ENCODE data around the gene ABCB9.

Gene ABCB9

DNA sequence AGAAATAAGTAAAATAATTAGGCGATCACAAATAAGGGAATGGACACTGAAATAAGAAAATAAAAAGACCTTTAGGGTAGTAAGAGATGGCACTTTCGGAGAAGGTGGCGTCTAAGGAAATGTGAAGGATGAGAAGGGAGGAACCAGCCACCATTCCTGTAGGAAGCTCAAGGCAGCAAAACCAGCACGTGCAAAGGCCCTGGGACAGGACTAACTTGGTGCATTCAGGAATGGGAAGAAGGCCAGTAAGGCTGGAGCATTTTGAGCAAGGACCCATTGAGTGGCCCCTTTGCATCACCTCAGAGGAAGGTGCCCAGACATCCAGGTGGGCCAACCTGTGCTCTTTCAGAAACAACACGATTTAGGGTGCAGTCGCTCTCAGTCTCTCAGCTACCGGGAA, 69.6 kb downstream of the ABCB9 start:
- TF ChIP-seq GATA3 (IDR thresholded peaks at IDR 0.05; ENCODE audit: low read depth, low read length) (no peak), GATA2 (IDR thresholded peaks at IDR 0.05; ENCODE audit: low read depth, low read length) (no peak)

DNA sequence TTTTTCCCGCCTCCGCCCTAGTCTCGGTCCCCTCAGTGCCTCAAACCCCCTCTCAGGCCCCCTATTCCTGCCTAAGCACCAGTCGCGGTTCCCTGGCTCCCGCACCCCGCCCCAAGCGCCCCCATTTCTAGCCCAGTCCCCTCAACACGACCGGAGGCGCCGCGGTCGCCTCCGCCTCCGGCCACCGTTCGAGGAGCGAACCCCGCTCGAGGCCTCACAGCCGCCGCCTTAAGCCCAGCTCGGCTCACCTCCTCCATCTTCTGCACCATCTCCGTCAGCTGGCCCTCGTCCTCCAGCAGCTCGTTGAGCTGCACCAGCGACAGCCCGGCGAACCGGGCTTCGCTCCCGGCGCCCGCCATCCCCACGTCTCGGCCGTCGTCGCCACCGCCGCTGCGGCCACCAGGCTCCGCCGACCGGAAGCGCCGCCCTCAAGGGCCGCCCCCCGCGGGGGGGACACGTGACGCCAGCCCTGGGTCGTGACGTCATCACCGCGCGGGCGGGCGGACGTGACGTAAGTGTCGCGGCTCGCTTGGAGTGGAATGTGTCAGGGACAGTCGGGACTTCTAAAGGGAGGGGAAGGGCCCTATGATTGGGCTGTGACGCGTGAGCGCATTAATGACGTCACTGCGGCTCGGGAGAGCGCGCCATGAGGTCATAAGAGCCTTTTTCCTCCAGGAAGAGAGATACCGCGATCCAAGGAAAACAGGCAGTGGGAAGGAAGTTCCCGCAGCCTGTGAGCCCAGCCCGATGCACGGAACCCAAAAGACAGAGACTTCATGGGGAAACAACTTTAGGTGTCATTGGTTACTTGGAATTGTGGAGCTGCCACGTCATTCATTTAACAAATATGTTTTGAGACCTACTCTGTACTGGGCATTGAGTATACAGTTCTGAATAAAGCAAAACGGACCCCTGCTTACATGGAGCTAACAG, 70.3 kb downstream of the ABCB9 start, which contains the start of gene VPS37B:
Gene VPS37B, minus strand, starts transcription at position 421 of the 933 bp plus-strand sequence. Its CDS starts 62 bp downstream, at position 359.
- no peak for TF ChIP-seq GATA2 (IDR thresholded peaks at IDR 0.05; ENCODE audit: low read depth, low read length)
- TF ChIP-seq GATA3 (IDR thresholded peaks at IDR 0.05; ENCODE audit: low read depth, low read length): no peak

DNA sequence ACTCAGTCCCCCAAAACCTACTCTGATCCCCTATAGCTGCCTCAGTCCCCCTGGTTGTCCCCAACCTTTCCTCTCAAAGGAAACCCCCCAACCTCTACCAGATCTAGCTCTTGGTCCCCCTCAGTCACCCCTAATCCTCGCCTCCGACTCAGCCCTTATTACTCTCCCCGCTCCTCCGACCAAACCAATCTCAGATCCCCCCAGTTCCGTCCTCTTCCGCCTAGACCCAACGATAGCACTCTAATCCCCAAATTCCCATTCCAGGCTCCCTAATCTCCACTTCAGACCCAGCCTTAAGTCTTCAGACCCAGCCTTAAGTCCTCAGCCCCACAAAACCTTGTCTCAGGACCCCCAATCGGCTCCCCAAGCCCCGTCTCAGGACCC, 71.0 kb downstream of the ABCB9 start:
- TF ChIP-seq GATA3 (IDR thresholded peaks at IDR 0.05; ENCODE audit: low read depth, low read length): no peak
- no peak for TF ChIP-seq GATA2 (IDR thresholded peaks at IDR 0.05; ENCODE audit: low read depth, low read length)

DNA sequence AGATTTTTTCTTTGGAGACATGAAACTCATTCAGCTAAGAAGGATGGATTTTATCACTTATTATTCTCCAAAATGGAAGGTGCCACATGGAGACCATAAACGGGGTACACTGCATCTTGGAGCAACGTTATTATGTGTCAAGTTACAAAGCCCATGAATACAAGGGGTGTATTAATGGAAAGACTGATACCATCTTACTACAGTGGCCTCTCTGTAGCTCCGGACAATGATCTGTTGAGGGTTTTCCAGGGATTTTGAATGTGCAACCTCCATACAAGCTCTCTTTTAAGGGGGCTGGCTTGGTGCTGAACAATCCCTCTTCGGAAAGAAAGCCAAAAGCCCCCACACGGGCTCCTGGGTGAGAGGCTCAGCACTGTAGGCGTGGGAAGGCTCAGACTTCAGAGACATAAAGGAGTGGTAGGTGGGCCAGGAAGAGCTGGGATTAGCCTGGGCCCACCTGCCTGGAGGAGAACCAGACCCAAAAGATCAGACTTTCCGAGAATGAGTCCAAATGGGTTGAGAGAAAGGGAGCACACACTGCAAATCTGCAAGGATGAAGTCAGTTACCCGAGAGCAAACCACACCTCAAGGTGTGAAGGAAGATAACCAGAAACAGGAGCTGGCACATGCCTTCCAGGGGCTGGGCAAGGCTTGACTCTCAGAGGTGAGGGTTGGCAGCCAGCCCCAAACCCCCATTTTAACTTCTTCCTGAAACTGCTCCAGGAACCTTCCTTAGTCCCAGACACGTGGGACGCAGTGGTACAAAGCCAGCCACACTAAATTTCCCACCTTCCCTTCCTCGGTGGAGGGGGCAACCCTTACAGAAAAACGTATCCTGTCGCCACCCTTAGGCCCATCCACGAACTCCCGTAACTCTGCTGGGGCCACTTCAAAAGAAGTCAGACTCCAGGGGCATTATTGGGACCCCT, 71.8 kb downstream of the ABCB9 start:
- TF ChIP-seq GATA3 (IDR thresholded peaks at IDR 0.05; ENCODE audit: low read depth, low read length) (no peak), GATA2 (IDR thresholded peaks at IDR 0.05; ENCODE audit: low read depth, low read length) (no peak)

DNA sequence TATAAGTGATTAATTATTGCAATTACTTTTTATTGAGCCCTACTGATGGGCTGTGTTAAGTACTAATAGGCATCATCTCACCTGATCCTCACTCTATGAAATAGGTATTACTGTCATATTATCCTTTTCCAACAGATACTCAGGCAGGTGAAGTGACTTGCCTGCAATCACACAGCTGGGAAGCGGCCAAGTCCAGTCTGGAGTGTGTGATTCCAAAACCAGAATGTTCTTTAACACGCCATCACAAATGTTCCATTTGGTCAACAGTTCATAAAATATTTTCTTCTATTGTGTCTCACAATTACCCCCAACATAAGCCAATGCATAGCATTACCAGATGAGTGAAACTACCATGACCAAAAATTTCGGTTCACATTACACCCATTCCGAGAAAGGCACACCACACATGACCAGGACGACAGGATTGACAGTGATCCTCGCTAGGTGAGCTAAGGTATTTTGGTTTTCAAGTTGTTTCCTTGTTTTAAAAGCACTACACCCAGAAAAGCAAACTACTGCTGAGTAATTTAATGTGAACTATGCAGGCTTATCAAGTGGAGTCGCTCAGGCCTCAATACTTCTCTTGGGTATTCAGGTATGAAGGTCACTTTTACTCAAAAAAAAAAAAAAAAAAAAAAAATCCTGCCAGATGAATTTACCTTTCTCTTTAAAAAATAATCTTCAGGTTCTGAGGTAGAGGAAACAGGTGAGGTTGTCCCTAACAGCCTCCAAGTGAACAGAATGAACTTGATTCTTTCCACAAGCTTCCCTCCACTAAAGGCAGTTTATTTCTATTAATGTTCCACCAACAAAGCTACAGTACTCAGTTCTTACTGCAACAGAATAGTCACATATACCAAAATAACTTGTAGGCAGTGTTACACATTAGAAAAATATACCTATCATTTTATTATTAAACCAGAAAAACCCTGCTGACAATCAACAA, 72.8 kb downstream of the ABCB9 start:
- no peak for TF ChIP-seq GATA2 (IDR thresholded peaks at IDR 0.05; ENCODE audit: low read depth, low read length)

DNA sequence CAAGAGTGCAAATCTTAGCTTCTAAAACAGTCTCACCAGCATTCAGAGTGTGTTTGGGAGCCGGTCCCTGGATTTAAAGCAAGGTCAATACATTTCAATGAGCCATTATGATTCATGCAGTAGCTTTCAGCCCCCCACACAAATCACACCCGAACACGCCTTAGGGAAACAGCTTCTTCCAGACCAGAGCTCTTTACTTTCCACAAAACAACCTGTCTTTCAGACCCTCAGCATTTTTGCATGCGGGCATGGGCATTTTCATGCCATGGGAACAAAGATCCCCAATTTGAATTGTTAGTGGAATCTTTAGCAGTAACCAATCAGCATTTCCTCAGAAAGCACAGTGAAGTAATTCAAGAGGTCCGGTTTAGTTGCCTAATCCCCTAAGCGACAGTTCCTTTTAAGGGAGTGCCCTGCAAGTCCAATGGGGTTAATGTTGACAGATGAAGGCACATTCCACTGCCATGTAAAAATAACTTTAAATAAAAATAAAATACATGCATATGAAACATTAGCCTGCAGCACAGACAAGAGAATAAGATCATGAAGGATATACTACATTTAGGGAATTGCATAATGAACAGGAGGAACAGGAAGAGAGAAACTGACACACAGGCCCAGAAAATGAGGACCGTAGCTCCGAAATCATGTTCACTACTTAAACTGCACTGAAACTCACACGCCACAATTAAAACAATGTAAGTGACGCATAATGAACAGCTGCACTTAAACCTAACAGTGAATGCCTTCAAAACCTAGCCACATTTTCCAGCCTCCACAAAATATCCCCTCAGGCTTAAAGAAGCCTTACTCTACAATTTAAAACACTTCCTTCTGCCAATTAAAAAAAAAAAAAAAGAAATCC, 74.4 kb downstream of the ABCB9 start:
- TF ChIP-seq GATA3 (IDR thresholded peaks at IDR 0.05; ENCODE audit: low read depth, low read length) (no peak), GATA2 (IDR thresholded peaks at IDR 0.05; ENCODE audit: low read depth, low read length) (no peak)

DNA sequence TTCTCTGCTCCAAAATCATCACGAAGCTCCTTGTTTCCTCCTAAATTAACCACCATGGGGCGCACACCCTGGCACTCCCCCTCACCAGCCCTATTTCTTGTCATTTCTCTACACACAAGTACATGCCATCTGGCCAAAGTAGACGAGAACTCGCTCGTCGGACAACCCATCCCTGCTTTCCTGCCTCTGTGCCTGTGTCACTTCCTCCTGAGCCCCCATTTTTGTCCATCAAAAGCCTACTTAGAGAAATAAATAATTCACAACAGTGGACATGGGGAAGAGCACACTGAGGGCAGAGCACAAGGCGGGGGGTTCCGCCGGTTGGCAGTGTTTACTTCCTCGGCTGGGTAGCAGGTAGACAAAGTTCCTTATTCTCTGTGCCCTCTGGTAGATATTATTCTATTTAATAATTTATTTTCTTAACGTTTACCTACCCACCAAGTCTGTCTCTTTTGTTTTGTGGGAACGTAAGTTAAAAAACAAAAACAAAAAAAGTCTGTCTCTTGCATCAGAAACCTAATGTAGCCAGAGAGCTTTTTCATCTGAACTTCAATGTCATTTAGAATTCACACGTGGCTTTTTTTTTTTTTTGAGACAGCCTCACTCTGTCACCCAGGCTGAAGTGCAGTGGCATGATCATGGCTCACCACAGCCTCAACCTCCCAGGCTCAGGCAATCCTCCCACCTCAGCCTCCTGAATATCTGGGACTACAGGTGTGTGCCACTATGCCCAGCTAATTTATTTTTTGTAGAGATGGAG, 76.3 kb downstream of the ABCB9 start:
- TF ChIP-seq GATA2 (IDR thresholded peaks at IDR 0.05; ENCODE audit: low read depth, low read length) (no peak), GATA3 (IDR thresholded peaks at IDR 0.05; ENCODE audit: low read depth, low read length) (no peak)

DNA sequence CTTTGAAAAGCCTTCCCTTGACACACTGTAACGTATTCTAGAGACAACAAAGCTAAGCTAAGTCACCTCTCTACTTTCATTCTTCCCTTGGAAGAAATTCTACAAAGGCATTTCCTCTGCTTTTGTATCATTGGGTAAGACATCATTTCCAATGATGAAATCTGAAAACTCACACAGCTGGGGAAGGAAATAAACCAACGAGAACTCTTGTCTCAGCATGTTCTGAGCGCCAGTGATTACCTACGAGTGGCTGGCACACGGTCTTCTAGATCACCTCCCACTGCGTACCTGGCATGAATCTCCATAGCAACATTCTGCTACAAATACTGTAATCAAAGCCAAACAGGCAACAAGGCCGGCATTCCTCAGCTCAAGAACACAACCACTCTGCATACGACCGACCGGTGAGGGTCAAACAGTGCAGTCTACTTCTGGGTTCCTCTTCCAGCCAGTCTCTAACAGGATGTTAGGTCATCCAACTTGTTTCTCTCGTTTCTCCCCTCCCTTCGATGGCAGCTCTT, 78.0 kb downstream of the ABCB9 start:
- no peak for TF ChIP-seq GATA3 (IDR thresholded peaks at IDR 0.05; ENCODE audit: low read depth, low read length)
- no peak for TF ChIP-seq GATA2 (IDR thresholded peaks at IDR 0.05; ENCODE audit: low read depth, low read length)

DNA sequence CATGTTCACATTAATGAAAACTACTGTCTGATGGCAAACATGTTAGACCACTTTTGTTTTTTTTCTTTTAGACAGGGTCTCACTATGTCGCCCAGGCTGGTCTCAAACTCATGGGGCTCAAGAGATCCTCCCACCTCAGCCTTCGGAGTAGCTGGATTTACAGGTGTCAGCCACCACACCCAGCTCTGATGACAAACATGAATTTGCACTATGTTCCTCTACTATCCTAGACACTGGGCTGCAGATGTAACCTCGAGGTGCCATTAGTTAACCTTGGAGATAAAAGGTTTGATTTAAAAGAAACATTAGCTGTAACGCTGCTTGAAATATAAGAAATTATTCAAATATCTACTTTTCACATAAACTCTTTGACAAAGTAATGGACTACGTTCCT, 78.4 kb downstream of the ABCB9 start:
- TF ChIP-seq GATA2 (IDR thresholded peaks at IDR 0.05; ENCODE audit: low read depth, low read length) (no peak), GATA3 (IDR thresholded peaks at IDR 0.05; ENCODE audit: low read depth, low read length) (no peak)

DNA sequence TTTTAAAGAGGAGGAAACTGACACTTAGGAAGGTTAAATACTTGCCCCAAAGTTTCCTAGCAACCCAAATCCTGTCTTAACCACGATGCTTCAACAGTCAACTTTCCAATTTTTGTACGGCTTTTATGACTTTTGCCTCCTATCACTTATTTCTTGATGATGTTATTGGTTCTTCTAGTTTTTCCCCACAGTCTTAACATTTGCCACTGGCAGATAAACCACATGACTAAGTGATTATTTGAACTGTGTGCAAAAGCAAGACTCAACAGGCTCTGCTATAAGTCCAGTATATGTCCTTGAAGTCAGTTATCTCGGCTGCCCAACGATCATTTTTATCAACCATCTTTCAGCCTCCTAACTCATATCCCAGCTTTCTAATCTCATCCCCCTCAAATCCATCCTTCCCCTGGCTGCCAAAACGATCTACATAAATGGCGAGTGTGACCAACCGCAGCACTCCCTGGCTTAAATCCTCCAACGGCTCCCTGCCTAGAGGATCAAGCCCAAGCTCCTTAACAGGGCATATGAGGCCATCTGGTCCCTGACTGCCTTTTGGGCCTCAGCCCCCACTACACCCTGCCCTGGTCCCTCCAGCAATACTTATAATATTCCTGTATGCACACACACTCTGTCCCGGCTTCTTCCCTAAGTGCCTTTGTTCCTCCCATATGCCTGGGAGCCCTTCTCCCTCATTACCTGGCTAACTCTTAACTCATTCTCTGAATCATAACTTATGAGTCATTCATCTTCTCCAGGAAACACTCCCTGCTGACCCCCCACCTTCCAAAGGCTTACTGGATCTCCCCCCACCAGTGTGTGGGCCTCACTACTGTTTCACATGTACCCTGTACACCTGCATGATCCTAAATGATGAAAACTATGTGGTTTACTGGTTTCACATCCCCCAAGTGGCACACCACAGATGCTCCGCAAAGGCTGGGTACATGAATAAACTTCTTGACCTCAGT, 79.1 kb downstream of the ABCB9 start:
- TF ChIP-seq GATA2 (IDR thresholded peaks at IDR 0.05; ENCODE audit: low read depth, low read length) (no peak), GATA3 (IDR thresholded peaks at IDR 0.05; ENCODE audit: low read depth, low read length) (no peak)

DNA sequence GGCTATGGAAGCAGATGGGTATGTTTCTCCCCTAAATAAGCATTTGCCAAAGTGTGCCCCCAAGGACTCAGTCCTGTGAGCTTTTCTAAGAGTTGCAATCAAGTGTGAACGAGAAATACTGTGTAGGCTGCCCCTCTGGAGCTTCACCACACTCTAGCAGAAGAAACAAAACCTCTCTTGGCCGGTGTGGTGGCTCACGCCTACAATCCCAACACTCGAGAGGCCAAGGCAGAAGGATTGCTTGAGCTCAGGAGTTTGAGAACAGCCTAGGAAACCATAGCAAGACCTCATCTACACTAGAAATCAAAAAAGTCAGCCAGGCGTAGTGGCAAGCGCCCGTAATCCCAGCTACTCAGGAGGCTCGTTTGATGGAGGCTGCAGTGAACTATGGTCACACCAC, 80.1 kb downstream of the ABCB9 start:
- TF ChIP-seq GATA3 (IDR thresholded peaks at IDR 0.05; ENCODE audit: low read depth, low read length) (no peak), GATA2 (IDR thresholded peaks at IDR 0.05; ENCODE audit: low read depth, low read length) (no peak)
